ENCODE measurements around the gene RTN1. TPM values are rescaled to one million over a fixed set of nuclear protein-coding genes. Genes with fewer than 3 reads are reported as not detected.
A peak's percentile ranks its signal among the peaks of the same experiment; 100 is the strongest.

The RTN1 gene
- total and polyA plus RNA-seq, 2 experiments from 2014 or later = 1.1 TPM

- Histone ChIP-seq H3K27ac (no peak overlapping the region), H2AFZ (no peak overlapping the region), H3K4me1 (ENCODE audit: insufficient read depth) (peaks cover 9% of the 10 kb centered on the region), H3K4me3 (no peak overlapping the region), H3K4me2 (peak overlapping the region; percentile 58), H3K36me3 (replicated peaks; ENCODE audit: insufficient read depth, low read depth) (no peaks in the 10 kb centered on the region), H3K27me3 (no peaks in the 10 kb centered on the region), H3K79me2 (no peaks in the 10 kb centered on the region), H3K9me3 (ENCODE audit: low read depth) (no peaks in the 10 kb centered on the region), H3K9me2 (replicated peaks; ENCODE audit: insufficient read depth) (no peaks in the 10 kb centered on the region), H4K20me1 (ENCODE audit: insufficient read depth, poor library complexity, severe bottlenecking) (no peaks in the 10 kb centered on the region)
- DNase-seq (ENCODE audit: low spot score) = no peak
- TF ChIP-seq CTCF (IDR thresholded peaks at IDR 0.05; ENCODE audit: poor library complexity) = no peak
- no peak for TF ChIP-seq EZH2 (IDR thresholded peaks at IDR 0.05; ENCODE audit: borderline replicate concordance)
- no peak for TF ChIP-seq EZH2phosphoT487 (IDR thresholded peaks at IDR 0.05; ENCODE audit: low read depth, severe bottlenecking, unreplicated experiment)
- 58% methylated on average over 3 of the region's 3 CpGs for WGBS (ENCODE audit: low lambda C conversion rate, missing lambda C conversion rate)
Measured at GRCh38 chr14:59566725-59567124, 303.9 kb downstream of the RTN1 start.

GRCh38 chr14:59566296-59566695 lies 304.3 kb downstream of the RTN1 start:
- H3K9me2 ChIP-seq (replicated peaks; ENCODE audit: insufficient read depth) = no peaks in the 10 kb centered on the region
- H4K20me1 ChIP-seq (ENCODE audit: insufficient read depth, poor library complexity, severe bottlenecking) = no peaks in the 10 kb centered on the region
- H3K79me2 ChIP-seq = no peaks in the 10 kb centered on the region
- TF ChIP-seq EZH2phosphoT487 (IDR thresholded peaks at IDR 0.05; ENCODE audit: low read depth, severe bottlenecking, unreplicated experiment) (no peak), EZH2 (IDR thresholded peaks at IDR 0.05; ENCODE audit: borderline replicate concordance) (no peak), CTCF (IDR thresholded peaks at IDR 0.05; ENCODE audit: poor library complexity) (no peak)
- peak overlapping the region; percentile 35 for H3K27ac ChIP-seq
- 6% methylated on average over 1 of the region's 1 CpG for WGBS (ENCODE audit: low lambda C conversion rate, missing lambda C conversion rate)
- peak overlapping the region; percentile 58 for H3K4me2 ChIP-seq
- H3K4me1 ChIP-seq (ENCODE audit: insufficient read depth) = peaks cover 9% of the 10 kb centered on the region
- DNase-seq (ENCODE audit: low spot score) = no peak
- no peak overlapping the region for H3K4me3 ChIP-seq
- no peaks in the 10 kb centered on the region for H3K27me3 ChIP-seq
- H3K9me3 ChIP-seq (ENCODE audit: low read depth) = no peaks in the 10 kb centered on the region
- H2AFZ ChIP-seq = no peak overlapping the region
- no peaks in the 10 kb centered on the region for H3K36me3 ChIP-seq (replicated peaks; ENCODE audit: insufficient read depth, low read depth)

GRCh38 chr14:59565087-59565486 lies 305.5 kb downstream of the RTN1 start:
- Histone ChIP-seq H3K27ac (peak overlapping the region; percentile 35), H3K9me3 (ENCODE audit: low read depth) (no peaks in the 10 kb centered on the region), H3K9me2 (replicated peaks; ENCODE audit: insufficient read depth) (no peaks in the 10 kb centered on the region), H4K20me1 (ENCODE audit: insufficient read depth, poor library complexity, severe bottlenecking) (no peaks in the 10 kb centered on the region), H3K79me2 (no peaks in the 10 kb centered on the region), H3K36me3 (replicated peaks; ENCODE audit: insufficient read depth, low read depth) (no peaks in the 10 kb centered on the region), H3K4me1 (ENCODE audit: insufficient read depth) (peaks cover 9% of the 10 kb centered on the region), H3K27me3 (no peaks in the 10 kb centered on the region), H3K4me3 (no peak overlapping the region), H3K4me2 (peak overlapping the region; percentile 16), H2AFZ (no peak overlapping the region)
- TF ChIP-seq EZH2phosphoT487 (IDR thresholded peaks at IDR 0.05; ENCODE audit: low read depth, severe bottlenecking, unreplicated experiment) (no peak), EZH2 (IDR thresholded peaks at IDR 0.05; ENCODE audit: borderline replicate concordance) (no peak), CTCF (IDR thresholded peaks at IDR 0.05; ENCODE audit: poor library complexity) (no peak)
- DNase-seq (ENCODE audit: low spot score) = no peak
- 65% methylated on average over 1 of the region's 1 CpG for WGBS (ENCODE audit: low lambda C conversion rate, missing lambda C conversion rate)

GRCh38 chr14:59564366-59564765 lies 306.2 kb downstream of the RTN1 start:
- H3K27ac ChIP-seq = peak overlapping the region; percentile 35
- no peak overlapping the region for H3K4me3 ChIP-seq
- WGBS (ENCODE audit: low lambda C conversion rate, missing lambda C conversion rate) = 34% methylated on average over 2 of the region's 2 CpGs

More at GRCh38 chr14:59564366-59564765, 306.2 kb downstream of the RTN1 start:
- DNase-seq (ENCODE audit: low spot score) = no peak
- H3K79me2 ChIP-seq = no peaks in the 10 kb centered on the region
- H3K4me2 ChIP-seq = peak overlapping the region; percentile 16
- no peak for TF ChIP-seq CTCF (IDR thresholded peaks at IDR 0.05; ENCODE audit: poor library complexity)
- no peak for TF ChIP-seq EZH2phosphoT487 (IDR thresholded peaks at IDR 0.05; ENCODE audit: low read depth, severe bottlenecking, unreplicated experiment)
- TF ChIP-seq EZH2 (IDR thresholded peaks at IDR 0.05; ENCODE audit: borderline replicate concordance) = no peak
- no peaks in the 10 kb centered on the region for H3K36me3 ChIP-seq (replicated peaks; ENCODE audit: insufficient read depth, low read depth)
- H3K9me3 ChIP-seq (ENCODE audit: low read depth) = no peaks in the 10 kb centered on the region
- H3K27me3 ChIP-seq = no peaks in the 10 kb centered on the region
- no peaks in the 10 kb centered on the region for H3K9me2 ChIP-seq (replicated peaks; ENCODE audit: insufficient read depth)
- H3K4me1 ChIP-seq (ENCODE audit: insufficient read depth) = peaks cover 9% of the 10 kb centered on the region
- H4K20me1 ChIP-seq (ENCODE audit: insufficient read depth, poor library complexity, severe bottlenecking) = no peaks in the 10 kb centered on the region
- no peak overlapping the region for H2AFZ ChIP-seq
